Measurements from ENCODE around the gene RCE1.

The RCE1 gene

GRCh38 chr11:66887526-66887925 lies 44.3 kb downstream of the RCE1 start:
- DNase-seq (ENCODE audit: low read depth) = no peak

GRCh38 chr11:66888282-66888681 lies 45.0 kb downstream of the RCE1 start:
- no peak for DNase-seq (ENCODE audit: low read depth)

GRCh38 chr11:66889960-66890359 lies 46.7 kb downstream of the RCE1 start:
- DNase-seq (ENCODE audit: low read depth) = no peak

- peak; percentile 79 for DNase-seq (ENCODE audit: low read depth)
Measured at GRCh38 chr11:66891851-66892660, 48.8 kb downstream of the RCE1 start.

DNA sequence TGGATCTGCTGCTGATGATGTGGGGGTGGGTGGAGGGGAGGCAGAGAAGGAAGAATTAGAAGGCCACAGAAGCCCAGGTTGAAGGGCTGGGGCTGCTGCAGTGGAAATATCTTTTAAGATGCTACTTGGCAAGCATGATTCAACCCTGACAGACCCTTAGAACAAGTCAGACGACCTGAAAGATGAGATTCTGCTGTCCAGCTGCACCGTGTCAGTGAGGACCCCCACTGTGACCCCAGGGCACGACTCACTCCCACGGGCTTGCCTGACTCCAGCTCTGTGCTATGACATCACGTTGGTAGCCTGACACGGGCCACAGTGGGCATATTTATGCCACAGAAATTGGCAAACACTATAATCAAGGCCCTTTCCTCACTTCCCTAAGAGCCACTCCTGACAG lies 49.7 kb downstream of the RCE1 start:
- no peak for DNase-seq (ENCODE audit: low read depth)

DNA sequence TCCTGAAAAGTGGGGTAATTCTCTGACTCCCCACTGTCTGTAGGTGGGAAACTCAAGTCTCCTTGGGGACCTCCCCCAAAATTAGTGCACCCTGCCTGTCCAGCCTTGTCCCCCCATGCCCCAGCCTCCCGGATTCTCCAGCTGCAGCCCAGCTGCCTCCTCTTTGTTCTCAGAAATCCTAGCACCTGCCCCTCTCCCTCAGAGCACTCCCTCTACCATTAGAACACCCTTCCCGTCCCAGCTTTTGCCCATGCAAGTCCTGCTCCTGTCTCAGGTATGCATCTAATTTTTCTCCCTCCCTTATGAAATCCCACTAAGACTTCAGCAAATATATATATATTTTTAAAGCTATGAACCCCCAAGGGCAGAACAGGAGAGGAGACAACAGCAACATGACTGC lies 50.9 kb downstream of the RCE1 start:
- no peak for DNase-seq (ENCODE audit: low read depth)

Measured in non-pigmented ciliary epithelial cell (primary cell).